EL (cell line): Measurements from ENCODE around the gene TACSTD2.
"Not testable (repeated sequence)": the region's sequence is repeated elsewhere in the genome, so short reads cannot be mapped to it uniquely, and the experiment has no call there.

Source experiments
- DNase-seq: peaks from one replicate; pipeline ENCODE4 v3.0.0-alpha.2; 2016

TACSTD2 gene

GRCh38 chr1:58576727-58577653 is at the start of gene TACSTD2:
Gene TACSTD2 (minus strand): TSS chr1:58577252. CDS start chr1:58577156, 96 bp downstream.
- DNase-seq: no peak

- DNase-seq: no peak
Observed at GRCh38 chr1:58626293-58626692, 49.2 kb upstream of the TACSTD2 start.

- not testable (repeated sequence) for DNase-seq
Observed at GRCh38 chr1:58623259-58623658, 46.2 kb upstream of the TACSTD2 start.

GRCh38 chr1:58622571-58622970 is 45.5 kb upstream of the TACSTD2 start:
- DNase-seq: no peak

- no peak for DNase-seq
Observed at GRCh38 chr1:58621391-58621790, 44.3 kb upstream of the TACSTD2 start.

- DNase-seq: no peak
Observed at GRCh38 chr1:58620926-58621325, 43.9 kb upstream of the TACSTD2 start.

- DNase-seq: no peak
Observed at GRCh38 chr1:58620259-58620658, 43.2 kb upstream of the TACSTD2 start.

- no peak for DNase-seq
Observed at GRCh38 chr1:58619286-58620054, 42.4 kb upstream of the TACSTD2 start.

GRCh38 chr1:58618303-58618702 is 41.3 kb upstream of the TACSTD2 start:
- DNase-seq: peak; percentile 96

- no peak for DNase-seq
Observed at GRCh38 chr1:58611861-58612385, 34.9 kb upstream of the TACSTD2 start.

GRCh38 chr1:58608945-58609344 is 31.9 kb upstream of the TACSTD2 start:
- no peak for DNase-seq

GRCh38 chr1:58608297-58608696 is 31.2 kb upstream of the TACSTD2 start:
- no peak for DNase-seq

GRCh38 chr1:58607391-58607790 is 30.3 kb upstream of the TACSTD2 start:
- no peak for DNase-seq

GRCh38 chr1:58601921-58602320 is 24.9 kb upstream of the TACSTD2 start:
- DNase-seq: not testable (repeated sequence)

- DNase-seq: no peak
Observed at GRCh38 chr1:58597996-58598395, 20.9 kb upstream of the TACSTD2 start.

- no peak for DNase-seq
Observed at GRCh38 chr1:58597076-58597475, 20.0 kb upstream of the TACSTD2 start.

- DNase-seq: no peak
Observed at GRCh38 chr1:58596631-58597052, 19.6 kb upstream of the TACSTD2 start.

- no peak for DNase-seq
Observed at GRCh38 chr1:58594546-58594945, 17.5 kb upstream of the TACSTD2 start.

- peak; percentile 98 for DNase-seq
Observed at GRCh38 chr1:58592522-58593134, 15.6 kb upstream of the TACSTD2 start.

- DNase-seq: no peak
Observed at GRCh38 chr1:58591806-58592205, 14.8 kb upstream of the TACSTD2 start.

- no peak for DNase-seq
Observed at GRCh38 chr1:58590019-58590418, 13.0 kb upstream of the TACSTD2 start.

GRCh38 chr1:58588396-58588795 is 11.3 kb upstream of the TACSTD2 start:
- DNase-seq: no peak

GRCh38 chr1:58587667-58588066 is 10.6 kb upstream of the TACSTD2 start:
- no peak for DNase-seq
